GM12878 (cell line): Measurements from ENCODE around the gene LBH. TPM values are rescaled to one million over a fixed set of nuclear protein-coding genes. Genes with fewer than 3 reads are reported as not detected.

Experiments
- BRCA1 ChIP-seq: IDR thresholded peaks from 2 replicates; pipeline ENCODE4 v1.6.1; 2011; ENCODE audit warnings: low read depth, low read length, improper control_type of control experiment
- ETV6 ChIP-seq, 2 experiments: fragments of 450-650 bp in 1 of 2; IDR thresholded peaks in 1 of 2; conservative IDR thresholded peaks in 1 of 2; 2 replicates each; pipeline ENCODE4 v1.6.1; 2014; ENCODE audit warnings: antibody characterized with exemption in 1 of 2, borderline replicate concordance in 1 of 2, low read depth in 1 of 2, mild to moderate bottlenecking in 1 of 2, moderate library complexity in 1 of 2
- HCFC1 ChIP-seq: fragments of 150-350 bp; IDR thresholded peaks from 2 replicates; pipeline ENCODE4 v1.6.1; 2014; ENCODE audit warnings: low read length
- SIN3A ChIP-seq: IDR thresholded peaks from 2 replicates; pipeline ENCODE4 v1.6.1; 2012; ENCODE audit warnings: low read depth, low read length, improper control_type of control experiment
- ZNF24 ChIP-seq: fragments of 450-650 bp; IDR thresholded peaks from 2 replicates; pipeline ENCODE4 v1.6.1; 2017; ENCODE audit warnings: antibody characterized with exemption, mild to moderate bottlenecking
- ZZZ3 ChIP-seq: IDR thresholded peaks from 2 replicates; pipeline ENCODE4 v1.6.1; 2011; ENCODE audit warnings: low read depth; ENCODE audit not compliant: control insufficient read depth, insufficient read length
- polyA plus RNA-seq, 11 experiments: library from polyadenylated mRNA; depleted of rRNA in 4 of 11; unstranded in 6 of 11; stranded (reverse) in 5 of 11; fragments of >200 nt; fragmentation: Nextera tagmentation in 4 of 11; fragmentation: Illumina TruSeq in 1 of 11; extraction: Ambion mirVana in 4 of 11; extraction: Trizol in 1 of 11; gene quantifications; 1 replicate in 1 of 11; 2 replicates in 10 of 11; pipeline versions ENCODE4 v1.2.1 to v1.2.3, GENCODE V29; 2011 to 2016; ENCODE audit warnings: inconsistent platforms in 2 of 11, missing spikeins in 2 of 11, low read depth in 1 of 11
- total RNA-seq, 4 experiments: library from RNA; depleted of rRNA in 3 of 4; stranded (reverse); fragments of >200 nt in 3 of 4; fragmentation: Illumina TruSeq in 1 of 4; extraction: Trizol in 1 of 4; gene quantifications; 2 replicates each; pipeline versions ENCODE4 v1.2.1 to v1.2.3, GENCODE V29; 2013 to 2021
- TF ChIP-seq, protein P1 (sequence below): fragments of 450-650 bp; conservative IDR thresholded peaks from 2 replicates; pipeline ENCODE4 v1.6.1; 2017; ENCODE audit warnings: mild to moderate bottlenecking, moderate library complexity
- TF ChIP-seq, protein P2 (sequence below): fragments of 450-650 bp; IDR thresholded peaks from 2 replicates; pipeline ENCODE4 v1.6.1; 2017; ENCODE audit warnings: mild to moderate bottlenecking, moderate library complexity
- TF ChIP-seq, protein P3 (sequence below): fragments of 450-650 bp; formaldehyde crosslinking; IDR thresholded peaks from 2 replicates; pipeline ENCODE4 v1.4.0; 2020; ENCODE audit warnings: mild to moderate bottlenecking, moderate library complexity
- TF ChIP-seq, protein P4 (sequence below): IDR thresholded peaks from 2 replicates; pipeline ENCODE4 v1.6.1; 2011; ENCODE audit warnings: low read depth, mild to moderate bottlenecking, low read length, moderate library complexity, borderline replicate concordance; ENCODE audit errors: extremely low read depth
- TF ChIP-seq, protein P5 (sequence below): fragments of 450-650 bp; IDR thresholded peaks from 2 replicates; pipeline ENCODE4 v1.6.1; 2016; ENCODE audit warnings: mild to moderate bottlenecking, moderate library complexity, borderline replicate concordance

LBH gene
- total and polyA plus RNA-seq, 10 of the 15 experiments (the other 5 are each of a cell fraction or from before 2014, with no cell fraction given): 9.3 to 133 (median 34.1) TPM

DNA sequence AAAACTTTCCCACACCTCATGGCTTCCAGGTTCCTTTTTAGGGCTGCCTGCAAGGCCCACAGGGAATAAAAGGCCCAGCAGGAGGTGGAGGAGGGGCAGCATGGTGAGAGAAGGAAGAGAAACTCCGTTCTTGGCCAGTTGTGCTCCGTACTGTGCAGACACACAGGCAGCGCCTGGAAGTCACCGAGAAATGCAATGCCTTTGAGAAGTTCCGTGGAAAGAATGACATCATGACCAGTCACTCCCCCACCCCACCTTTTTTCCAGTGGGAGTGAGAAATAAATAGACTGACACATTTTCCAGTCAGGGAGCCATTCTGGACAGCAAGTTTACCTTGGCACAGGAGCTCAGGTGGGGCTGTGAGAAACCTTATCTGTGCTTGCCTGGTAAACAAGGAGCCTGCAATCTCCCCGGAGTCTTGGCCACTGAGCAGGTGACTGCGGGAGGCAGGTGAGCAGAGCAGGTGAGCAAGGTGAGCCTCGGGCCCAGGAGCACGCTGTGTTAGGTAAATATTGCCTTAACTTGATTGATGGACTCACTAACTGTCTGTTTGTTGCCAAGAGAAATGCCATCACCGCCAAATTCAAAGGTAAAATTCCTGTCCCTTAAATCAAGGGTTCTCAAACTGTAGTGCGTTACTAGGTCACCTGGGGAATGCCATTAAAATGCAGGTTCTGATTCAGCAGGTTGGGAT, 13.5 kb upstream of the LBH start (continued):
- TF ChIP-seq, protein P1, sequence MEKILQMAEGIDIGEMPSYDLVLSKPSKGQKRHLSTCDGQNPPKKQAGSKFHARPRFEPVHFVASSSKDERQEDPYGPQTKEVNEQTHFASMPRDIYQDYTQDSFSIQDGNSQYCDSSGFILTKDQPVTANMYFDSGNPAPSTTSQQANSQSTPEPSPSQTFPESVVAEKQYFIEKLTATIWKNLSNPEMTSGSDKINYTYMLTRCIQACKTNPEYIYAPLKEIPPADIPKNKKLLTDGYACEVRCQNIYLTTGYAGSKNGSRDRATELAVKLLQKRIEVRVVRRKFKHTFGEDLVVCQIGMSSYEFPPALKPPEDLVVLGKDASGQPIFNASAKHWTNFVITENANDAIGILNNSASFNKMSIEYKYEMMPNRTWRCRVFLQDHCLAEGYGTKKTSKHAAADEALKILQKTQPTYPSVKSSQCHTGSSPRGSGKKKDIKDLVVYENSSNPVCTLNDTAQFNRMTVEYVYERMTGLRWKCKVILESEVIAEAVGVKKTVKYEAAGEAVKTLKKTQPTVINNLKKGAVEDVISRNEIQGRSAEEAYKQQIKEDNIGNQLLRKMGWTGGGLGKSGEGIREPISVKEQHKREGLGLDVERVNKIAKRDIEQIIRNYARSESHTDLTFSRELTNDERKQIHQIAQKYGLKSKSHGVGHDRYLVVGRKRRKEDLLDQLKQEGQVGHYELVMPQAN: no peak
- TF ChIP-seq ZNF24 (peak; percentile 35; the same call in 1 of the 2 replicates), HCFC1 (no peak), SIN3A (no peak), BRCA1 (no peak), ZZZ3 (no peak), ETV6 (conservative IDR thresholded peaks at IDR 0.05 in 1 of 2, IDR thresholded peaks at IDR 0.05 in 1 of 2; ENCODE audit: borderline replicate concordance in 1 of 2, low read depth in 1 of 2) (no peak)
- TF ChIP-seq, protein P2, sequence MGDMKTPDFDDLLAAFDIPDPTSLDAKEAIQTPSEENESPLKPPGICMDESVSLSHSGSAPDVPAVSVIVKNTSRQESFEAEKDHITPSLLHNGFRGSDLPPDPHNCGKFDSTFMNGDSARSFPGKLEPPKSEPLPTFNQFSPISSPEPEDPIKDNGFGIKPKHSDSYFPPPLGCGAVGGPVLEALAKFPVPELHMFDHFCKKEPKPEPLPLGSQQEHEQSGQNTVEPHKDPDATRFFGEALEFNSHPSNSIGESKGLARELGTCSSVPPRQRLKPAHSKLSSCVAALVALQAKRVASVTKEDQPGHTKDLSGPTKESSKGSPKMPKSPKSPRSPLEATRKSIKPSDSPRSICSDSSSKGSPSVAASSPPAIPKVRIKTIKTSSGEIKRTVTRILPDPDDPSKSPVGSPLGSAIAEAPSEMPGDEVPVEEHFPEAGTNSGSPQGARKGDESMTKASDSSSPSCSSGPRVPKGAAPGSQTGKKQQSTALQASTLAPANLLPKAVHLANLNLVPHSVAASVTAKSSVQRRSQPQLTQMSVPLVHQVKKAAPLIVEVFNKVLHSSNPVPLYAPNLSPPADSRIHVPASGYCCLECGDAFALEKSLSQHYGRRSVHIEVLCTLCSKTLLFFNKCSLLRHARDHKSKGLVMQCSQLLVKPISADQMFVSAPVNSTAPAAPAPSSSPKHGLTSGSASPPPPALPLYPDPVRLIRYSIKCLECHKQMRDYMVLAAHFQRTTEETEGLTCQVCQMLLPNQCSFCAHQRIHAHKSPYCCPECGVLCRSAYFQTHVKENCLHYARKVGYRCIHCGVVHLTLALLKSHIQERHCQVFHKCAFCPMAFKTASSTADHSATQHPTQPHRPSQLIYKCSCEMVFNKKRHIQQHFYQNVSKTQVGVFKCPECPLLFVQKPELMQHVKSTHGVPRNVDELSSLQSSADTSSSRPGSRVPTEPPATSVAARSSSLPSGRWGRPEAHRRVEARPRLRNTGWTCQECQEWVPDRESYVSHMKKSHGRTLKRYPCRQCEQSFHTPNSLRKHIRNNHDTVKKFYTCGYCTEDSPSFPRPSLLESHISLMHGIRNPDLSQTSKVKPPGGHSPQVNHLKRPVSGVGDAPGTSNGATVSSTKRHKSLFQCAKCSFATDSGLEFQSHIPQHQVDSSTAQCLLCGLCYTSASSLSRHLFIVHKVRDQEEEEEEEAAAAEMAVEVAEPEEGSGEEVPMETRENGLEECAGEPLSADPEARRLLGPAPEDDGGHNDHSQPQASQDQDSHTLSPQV: no peak
- TF ChIP-seq, protein P3, sequence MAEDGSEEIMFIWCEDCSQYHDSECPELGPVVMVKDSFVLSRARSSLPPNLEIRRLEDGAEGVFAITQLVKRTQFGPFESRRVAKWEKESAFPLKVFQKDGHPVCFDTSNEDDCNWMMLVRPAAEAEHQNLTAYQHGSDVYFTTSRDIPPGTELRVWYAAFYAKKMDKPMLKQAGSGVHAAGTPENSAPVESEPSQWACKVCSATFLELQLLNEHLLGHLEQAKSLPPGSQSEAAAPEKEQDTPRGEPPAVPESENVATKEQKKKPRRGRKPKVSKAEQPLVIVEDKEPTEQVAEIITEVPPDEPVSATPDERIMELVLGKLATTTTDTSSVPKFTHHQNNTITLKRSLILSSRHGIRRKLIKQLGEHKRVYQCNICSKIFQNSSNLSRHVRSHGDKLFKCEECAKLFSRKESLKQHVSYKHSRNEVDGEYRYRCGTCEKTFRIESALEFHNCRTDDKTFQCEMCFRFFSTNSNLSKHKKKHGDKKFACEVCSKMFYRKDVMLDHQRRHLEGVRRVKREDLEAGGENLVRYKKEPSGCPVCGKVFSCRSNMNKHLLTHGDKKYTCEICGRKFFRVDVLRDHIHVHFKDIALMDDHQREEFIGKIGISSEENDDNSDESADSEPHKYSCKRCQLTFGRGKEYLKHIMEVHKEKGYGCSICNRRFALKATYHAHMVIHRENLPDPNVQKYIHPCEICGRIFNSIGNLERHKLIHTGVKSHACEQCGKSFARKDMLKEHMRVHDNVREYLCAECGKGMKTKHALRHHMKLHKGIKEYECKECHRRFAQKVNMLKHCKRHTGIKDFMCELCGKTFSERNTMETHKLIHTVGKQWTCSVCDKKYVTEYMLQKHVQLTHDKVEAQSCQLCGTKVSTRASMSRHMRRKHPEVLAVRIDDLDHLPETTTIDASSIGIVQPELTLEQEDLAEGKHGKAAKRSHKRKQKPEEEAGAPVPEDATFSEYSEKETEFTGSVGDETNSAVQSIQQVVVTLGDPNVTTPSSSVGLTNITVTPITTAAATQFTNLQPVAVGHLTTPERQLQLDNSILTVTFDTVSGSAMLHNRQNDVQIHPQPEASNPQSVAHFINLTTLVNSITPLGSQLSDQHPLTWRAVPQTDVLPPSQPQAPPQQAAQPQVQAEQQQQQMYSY (CRISPR knock-in tag): no peak
- TF ChIP-seq, protein P4, sequence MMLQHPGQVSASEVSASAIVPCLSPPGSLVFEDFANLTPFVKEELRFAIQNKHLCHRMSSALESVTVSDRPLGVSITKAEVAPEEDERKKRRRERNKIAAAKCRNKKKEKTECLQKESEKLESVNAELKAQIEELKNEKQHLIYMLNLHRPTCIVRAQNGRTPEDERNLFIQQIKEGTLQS: no peak
- TF ChIP-seq, protein P5, sequence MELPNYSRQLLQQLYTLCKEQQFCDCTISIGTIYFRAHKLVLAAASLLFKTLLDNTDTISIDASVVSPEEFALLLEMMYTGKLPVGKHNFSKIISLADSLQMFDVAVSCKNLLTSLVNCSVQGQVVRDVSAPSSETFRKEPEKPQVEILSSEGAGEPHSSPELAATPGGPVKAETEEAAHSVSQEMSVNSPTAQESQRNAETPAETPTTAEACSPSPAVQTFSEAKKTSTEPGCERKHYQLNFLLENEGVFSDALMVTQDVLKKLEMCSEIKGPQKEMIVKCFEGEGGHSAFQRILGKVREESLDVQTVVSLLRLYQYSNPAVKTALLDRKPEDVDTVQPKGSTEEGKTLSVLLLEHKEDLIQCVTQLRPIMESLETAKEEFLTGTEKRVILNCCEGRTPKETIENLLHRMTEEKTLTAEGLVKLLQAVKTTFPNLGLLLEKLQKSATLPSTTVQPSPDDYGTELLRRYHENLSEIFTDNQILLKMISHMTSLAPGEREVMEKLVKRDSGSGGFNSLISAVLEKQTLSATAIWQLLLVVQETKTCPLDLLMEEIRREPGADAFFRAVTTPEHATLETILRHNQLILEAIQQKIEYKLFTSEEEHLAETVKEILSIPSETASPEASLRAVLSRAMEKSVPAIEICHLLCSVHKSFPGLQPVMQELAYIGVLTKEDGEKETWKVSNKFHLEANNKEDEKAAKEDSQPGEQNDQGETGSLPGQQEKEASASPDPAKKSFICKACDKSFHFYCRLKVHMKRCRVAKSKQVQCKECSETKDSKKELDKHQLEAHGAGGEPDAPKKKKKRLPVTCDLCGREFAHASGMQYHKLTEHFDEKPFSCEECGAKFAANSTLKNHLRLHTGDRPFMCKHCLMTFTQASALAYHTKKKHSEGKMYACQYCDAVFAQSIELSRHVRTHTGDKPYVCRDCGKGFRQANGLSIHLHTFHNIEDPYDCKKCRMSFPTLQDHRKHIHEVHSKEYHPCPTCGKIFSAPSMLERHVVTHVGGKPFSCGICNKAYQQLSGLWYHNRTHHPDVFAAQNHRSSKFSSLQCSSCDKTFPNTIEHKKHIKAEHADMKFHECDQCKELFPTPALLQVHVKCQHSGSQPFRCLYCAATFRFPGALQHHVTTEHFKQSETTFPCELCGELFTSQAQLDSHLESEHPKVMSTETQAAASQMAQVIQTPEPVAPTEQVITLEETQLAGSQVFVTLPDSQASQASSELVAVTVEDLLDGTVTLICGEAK: 0 out of 2 replicates have a peak, but pooled peaks have one; percentile 3
